H9 (cell line): Measurements from ENCODE around the gene ZBTB20. TPM values are rescaled to one million over a fixed set of nuclear protein-coding genes. Genes with fewer than 3 reads are reported as not detected.

Experiments used
- DNase-seq: peaks from one replicate; pipeline ENCODE4 v3.0.0-alpha.2; 2017
- H2AFZ ChIP-seq: one replicate; pipeline ENCODE4 v1.6.1; 2013; ENCODE audit warnings: mild to moderate bottlenecking, low read length, control low read depth, moderate library complexity
- H2AK5ac ChIP-seq: 2 replicates; pipeline ENCODE4 v1.6.1; 2013; ENCODE audit warnings: low read length, control low read depth, mixed read lengths; ENCODE audit not compliant: insufficient read length
- H2BK120ac ChIP-seq: one replicate; pipeline ENCODE4 v1.6.1; 2013; ENCODE audit warnings: low read depth, mild to moderate bottlenecking, low read length, control low read depth, inconsistent platforms; ENCODE audit not compliant: poor library complexity, severe bottlenecking
- H2BK12ac ChIP-seq: 2 replicates; pipeline ENCODE4 v1.6.1; 2013; ENCODE audit warnings: low read length, control low read depth, mixed read lengths, low read depth; ENCODE audit not compliant: insufficient read length
- H2BK15ac ChIP-seq: 2 replicates; pipeline ENCODE4 v1.6.1; 2013; ENCODE audit warnings: low read depth, low read length, control low read depth
- H2BK20ac ChIP-seq: one replicate; pipeline ENCODE4 v1.6.1; 2013; ENCODE audit warnings: low read depth, mild to moderate bottlenecking, low read length, control low read depth, inconsistent platforms; ENCODE audit not compliant: poor library complexity, severe bottlenecking
- H2BK5ac ChIP-seq: 2 replicates; pipeline ENCODE4 v1.6.1; 2013; ENCODE audit warnings: low read length, control low read depth, mixed read lengths; ENCODE audit not compliant: insufficient read length
- H3K14ac ChIP-seq: 2 replicates; pipeline ENCODE4 v1.6.1; 2013; ENCODE audit warnings: low read length, control low read depth; ENCODE audit not compliant: insufficient read depth
- H3K18ac ChIP-seq: 2 replicates; pipeline ENCODE4 v1.6.1; 2013; ENCODE audit warnings: low read depth, mild to moderate bottlenecking, mixed read lengths, low read length, control low read depth; ENCODE audit not compliant: insufficient read length
- H3K23ac ChIP-seq: 2 replicates; pipeline ENCODE4 v1.6.1; 2013; ENCODE audit warnings: low read length, control low read depth, mixed read lengths, low read depth; ENCODE audit not compliant: insufficient read length
- H3K23me2 ChIP-seq: 2 replicates; pipeline ENCODE4 v1.6.1; 2013; ENCODE audit warnings: low read depth, mild to moderate bottlenecking, mixed read lengths, low read length, control low read depth; ENCODE audit not compliant: insufficient read length, poor library complexity, severe bottlenecking
- H3K27ac ChIP-seq: 2 replicates; pipeline ENCODE4 v1.5.1; 2013; ENCODE audit warnings: low read length, control low read depth, mixed read lengths, low read depth; ENCODE audit not compliant: insufficient read length
- H3K27me3 ChIP-seq: 2 replicates; pipeline ENCODE4 v1.6.1; 2013; ENCODE audit warnings: low read length, control low read depth, inconsistent platforms; ENCODE audit not compliant: insufficient read depth
- H3K4ac ChIP-seq: 2 replicates; pipeline ENCODE4 v1.6.1; 2013; ENCODE audit warnings: low read depth, mild to moderate bottlenecking, control low read depth, inconsistent platforms, low read length, moderate library complexity
- H3K4me1 ChIP-seq: 2 replicates; pipeline ENCODE4 v1.6.1; 2013; ENCODE audit warnings: low read length, control low read depth, inconsistent platforms; ENCODE audit not compliant: insufficient read depth
- H3K4me2 ChIP-seq: 2 replicates; pipeline ENCODE4 v1.6.1; 2013; ENCODE audit warnings: low read length, control low read depth, mixed read lengths; ENCODE audit not compliant: insufficient read length, insufficient read depth
- H3K56ac ChIP-seq: 2 replicates; pipeline ENCODE4 v1.6.1; 2013; ENCODE audit warnings: low read depth, mild to moderate bottlenecking, mixed read lengths, low read length, control low read depth; ENCODE audit not compliant: insufficient read length
- H3K79me1 ChIP-seq: 2 replicates; pipeline ENCODE4 v1.6.1; 2013; ENCODE audit warnings: low read depth, mild to moderate bottlenecking, moderate library complexity, low read length, control low read depth, inconsistent platforms; ENCODE audit not compliant: insufficient read depth, poor library complexity, severe bottlenecking
- H3K79me2 ChIP-seq: 2 replicates; pipeline ENCODE4 v1.6.1; 2013; ENCODE audit warnings: low read length, control low read depth, inconsistent platforms; ENCODE audit not compliant: insufficient read depth
- H3K9ac ChIP-seq: 2 replicates; pipeline ENCODE4 v1.6.1; 2013; ENCODE audit warnings: low read length, control low read depth, mixed read lengths; ENCODE audit not compliant: insufficient read length; ENCODE audit errors: extremely low read depth
- H3K9me3 ChIP-seq: one replicate; pipeline ENCODE4 v1.6.1; 2013; ENCODE audit warnings: low read depth, low read length, inconsistent platforms; ENCODE audit not compliant: control insufficient read depth
- H3T11ph ChIP-seq: one replicate; pipeline ENCODE4 v1.6.1; 2013; ENCODE audit warnings: mild to moderate bottlenecking, low read length, control low read depth, inconsistent platforms
- H4K20me1 ChIP-seq: one replicate; pipeline ENCODE4 v1.6.1; 2013; ENCODE audit not compliant: control insufficient read depth, insufficient read length, insufficient read depth
- H4K5ac ChIP-seq: 2 replicates; pipeline ENCODE4 v1.6.1; 2013; ENCODE audit warnings: low read depth, mild to moderate bottlenecking, mixed read lengths, low read length, control low read depth; ENCODE audit not compliant: insufficient read length
- H4K8ac ChIP-seq: replicated peaks from 2 replicates; pipeline ENCODE4 v1.6.1; 2013; ENCODE audit warnings: low read length, control low read depth, mixed read lengths, low read depth; ENCODE audit not compliant: insufficient read length
- H4K91ac ChIP-seq: 2 replicates; pipeline ENCODE4 v1.6.1; 2013; ENCODE audit warnings: low read depth, mild to moderate bottlenecking, moderate library complexity, mixed read lengths, low read length, control low read depth; ENCODE audit not compliant: insufficient read length
- H3K27ac Mint-ChIP-seq, 3 experiments: 2 replicates in 2 of 3; 3 replicates in 1 of 3; pipeline ENCODE4 v1.8.0; 2020 to 2021; ENCODE audit warnings: mixed read lengths in 3 of 3, mild to moderate bottlenecking in 1 of 3, moderate library complexity in 1 of 3
- H3K27me3 Mint-ChIP-seq: 2 replicates; pipeline ENCODE4 v1.8.0; 2021; ENCODE audit warnings: low read depth, mild to moderate bottlenecking, moderate library complexity, mixed read lengths
- H3K36me3 Mint-ChIP-seq, 3 experiments: 2 replicates in 2 of 3; 3 replicates in 1 of 3; pipeline ENCODE4 v1.8.0; 2020 to 2021; ENCODE audit warnings: low read depth in 3 of 3, mixed read lengths in 3 of 3; ENCODE audit not compliant: insufficient read depth in 1 of 3
- H3K4me1 Mint-ChIP-seq, 2 experiments: 2 replicates each; pipeline ENCODE4 v1.8.0; 2020; ENCODE audit warnings: mixed read lengths in 2 of 2
- H3K4me3 Mint-ChIP-seq, 2 experiments: 2 replicates in 1 of 2; 3 replicates in 1 of 2; pipeline ENCODE4 v1.8.0; 2020 to 2021; ENCODE audit warnings: mild to moderate bottlenecking in 2 of 2, mixed read lengths in 2 of 2, moderate library complexity in 1 of 2
- H3K9me3 Mint-ChIP-seq, 2 experiments: 2 replicates in 1 of 2; 3 replicates in 1 of 2; pipeline ENCODE4 v1.8.0; 2020; ENCODE audit warnings: mild to moderate bottlenecking in 2 of 2, mixed read lengths in 2 of 2, moderate library complexity in 1 of 2
- CTCF ChIP-seq: fragments of 200-600 bp; sonication (generic); conservative IDR thresholded peaks from 3 replicates; pipeline ENCODE4 v1.8.0; 2021; ENCODE audit warnings: antibody characterized with exemption, mild to moderate bottlenecking
- WGBS: extraction: QIAGEN DNeasy Blood & Tissue Kit; methylation state at CpG from one replicate; pipeline ENCODE4 v1.1.7; 2013; ENCODE audit warnings: missing lambda C conversion rate, low lambda C conversion rate, mixed read lengths; ENCODE audit not compliant: insufficient read length; ENCODE audit errors: extremely low coverage; 5-methylcytosine and 5-hydroxymethylcytosine counted together
- total RNA-seq: library from RNA; stranded (reverse); gene quantifications from 2 replicates; pipeline ENCODE4 v1.2.1, GENCODE V29; 2021

The ZBTB20 gene
- total RNA-seq, 1 experiment from 2014 or later, result 0.70 TPM

- no CpG with 5 or more reads among the region's 5 CpGs for WGBS
- H3K9me3 Mint-ChIP-seq, result no peaks in the 10 kb centered on the region
- Histone ChIP-seq H2AFZ (no peak overlapping the region), H2AK5ac (no peak overlapping the region), H3K23ac (no peak overlapping the region), H2BK20ac (no peak overlapping the region), H3K9me3 (no peaks in the 10 kb centered on the region), H3K79me1 (no peaks in the 10 kb centered on the region), H3K4ac (no peak overlapping the region), H3K27me3 (no peaks in the 10 kb centered on the region), H4K5ac (no peak overlapping the region), H2BK15ac (no peak overlapping the region), H3K23me2 (no peaks in the 10 kb centered on the region), H3T11ph (no peak overlapping the region), H3K14ac (no peak overlapping the region), H2BK5ac (no peak overlapping the region), H3K56ac (no peak overlapping the region), H3K9ac (no peak overlapping the region), H3K4me1 (peaks cover 5% of the 10 kb centered on the region; the same call in 1 of the 2 replicates), H4K91ac (no peak overlapping the region), H4K8ac (no peak overlapping the region), H2BK12ac (no peak overlapping the region), H4K20me1 (no peaks in the 10 kb centered on the region), H3K27ac (no peak overlapping the region), H3K79me2 (no peaks in the 10 kb centered on the region), H2BK120ac (no peak overlapping the region), H3K18ac (no peak overlapping the region), H3K4me2 (no peak overlapping the region)
- H3K27ac Mint-ChIP-seq, result 0 out of 7 replicates have a peak overlapping the region, but pooled peaks of 1 of the 3 experiments have one; percentile 70
- H3K4me3 Mint-ChIP-seq, result no peak overlapping the region
- 0 out of 3 replicates have a peak, but pooled peaks have one; percentile 15 for TF ChIP-seq CTCF
- H3K27me3 Mint-ChIP-seq, result no peaks in the 10 kb centered on the region
- no peak for DNase-seq
- peaks cover 49 to 55% of the 10 kb centered on the region in 2 experiments for H3K4me1 Mint-ChIP-seq
- H3K36me3 Mint-ChIP-seq, result no peaks in the 10 kb centered on the region
Observed at GRCh38 chr3:114698146-114699105, 448.7 kb downstream of the ZBTB20 start.
